Neuronal stem cell (in vitro differentiated cells): ENCODE results near the gene SOX5.

ENCODE experiments used
- DNase-seq: peaks from one replicate; pipeline ENCODE4 v3.0.0-alpha.2; 2013; ENCODE audit warnings: low spot score
- H2AFZ ChIP-seq: one replicate; pipeline ENCODE4 v1.6.1; 2013; ENCODE audit warnings: mild to moderate bottlenecking, low read length, inconsistent platforms
- H2AK5ac ChIP-seq: 2 replicates; pipeline ENCODE4 v1.6.1; 2013; ENCODE audit warnings: low read depth, mild to moderate bottlenecking, inconsistent platforms, low read length, moderate library complexity, mixed read lengths
- H2BK120ac ChIP-seq: 2 replicates; pipeline ENCODE4 v1.6.1; 2013; ENCODE audit warnings: low read depth, mild to moderate bottlenecking, inconsistent platforms, low read length, moderate library complexity, mixed read lengths
- H2BK12ac ChIP-seq: one replicate; pipeline ENCODE4 v1.6.1; 2013; ENCODE audit warnings: low read length, inconsistent platforms
- H2BK15ac ChIP-seq: 2 replicates; pipeline ENCODE4 v1.6.1; 2013; ENCODE audit warnings: mild to moderate bottlenecking, low read length, inconsistent platforms, mixed read lengths
- H2BK5ac ChIP-seq: one replicate; pipeline ENCODE4 v1.6.1; 2013; ENCODE audit warnings: inconsistent platforms, mild to moderate bottlenecking, low read length, moderate library complexity
- H3K14ac ChIP-seq: one replicate; pipeline ENCODE4 v1.6.1; 2013; ENCODE audit warnings: low read length, inconsistent platforms
- H3K18ac ChIP-seq: 2 replicates; pipeline ENCODE4 v1.6.1; 2013; ENCODE audit warnings: low read length, inconsistent platforms
- H3K23ac ChIP-seq: 2 replicates; pipeline ENCODE4 v1.6.1; 2013; ENCODE audit warnings: low read depth, mild to moderate bottlenecking, mixed read lengths, low read length, inconsistent platforms; ENCODE audit not compliant: poor library complexity
- H3K27ac ChIP-seq: replicated peaks from 3 replicates; pipeline ENCODE4 v1.5.1; 2013; ENCODE audit warnings: low read length, inconsistent platforms
- H3K27me3 ChIP-seq, 3 experiments: 2 replicates each; pipeline ENCODE4 v1.6.1; 2013; ENCODE audit warnings: low read length in 3 of 3, mild to moderate bottlenecking in 2 of 3, inconsistent platforms in 1 of 3, low read depth in 1 of 3, mixed read lengths in 1 of 3, moderate library complexity in 1 of 3; ENCODE audit not compliant: control insufficient read depth in 3 of 3, insufficient read depth in 3 of 3
- H3K36me3 ChIP-seq, 2 donors: replicated peaks in 1 of 2; 2 replicates each; pipeline ENCODE4 v1.6.1; 2013; ENCODE audit warnings: low read length in 2 of 2; ENCODE audit not compliant: control insufficient read depth in 2 of 2, insufficient read depth in 2 of 2
- H3K4ac ChIP-seq: 2 replicates; pipeline ENCODE4 v1.6.1; 2013; ENCODE audit warnings: inconsistent platforms, mild to moderate bottlenecking, low read length, moderate library complexity
- H3K4me1 ChIP-seq, 2 donors: 1 replicate in 1 of 2; 2 replicates in 1 of 2; pipeline ENCODE4 v1.6.1; 2013; ENCODE audit warnings: low read length in 2 of 2, low read depth in 1 of 2; ENCODE audit not compliant: control insufficient read depth in 2 of 2, insufficient read depth in 1 of 2
- H3K4me2 ChIP-seq: one replicate; pipeline ENCODE4 v1.6.1; 2013; ENCODE audit warnings: mild to moderate bottlenecking, low read length, inconsistent platforms; ENCODE audit not compliant: insufficient read depth, poor library complexity, severe bottlenecking
- H3K4me3 ChIP-seq, 2 donors: 2 replicates each; pipeline ENCODE4 v1.5.1; 2013; ENCODE audit warnings: low read length in 2 of 2, mild to moderate bottlenecking in 2 of 2, inconsistent platforms in 1 of 2, moderate library complexity in 1 of 2
- H3K79me1 ChIP-seq: one replicate; pipeline ENCODE4 v1.6.1; 2013; ENCODE audit warnings: low read depth, mild to moderate bottlenecking, inconsistent platforms, low read length, moderate library complexity
- H3K9ac ChIP-seq: one replicate; pipeline ENCODE4 v1.6.1; 2013; ENCODE audit warnings: mild to moderate bottlenecking, low read depth, low read length, inconsistent platforms; ENCODE audit not compliant: poor library complexity
- H3K9me3 ChIP-seq, 2 donors: replicated peaks in 1 of 2; 2 replicates each; pipeline versions ENCODE3 to v1.6.1; 2013; ENCODE audit warnings: low read length in 2 of 2, mild to moderate bottlenecking in 2 of 2, inconsistent platforms in 1 of 2, low read depth in 1 of 2, mixed read lengths in 1 of 2, moderate library complexity in 1 of 2; ENCODE audit not compliant: control insufficient read depth in 2 of 2, insufficient read depth in 1 of 2
- H4K8ac ChIP-seq: one replicate; pipeline ENCODE4 v1.6.1; 2013; ENCODE audit warnings: low read depth, mild to moderate bottlenecking, inconsistent platforms, low read length, moderate library complexity
- H4K91ac ChIP-seq: one replicate; pipeline ENCODE4 v1.6.1; 2013; ENCODE audit warnings: low read length, low read depth, mild to moderate bottlenecking, inconsistent platforms; ENCODE audit not compliant: poor library complexity
- WGBS, 2 donors: extraction: QIAGEN DNeasy Blood & Tissue Kit; methylation state at CpG; one replicate each; pipeline ENCODE4 v1.1.7; 2013; ENCODE audit warnings: missing lambda C conversion rate in 2 of 2, mixed read lengths in 1 of 2; ENCODE audit not compliant: insufficient read length in 2 of 2, insufficient replicate concordance in 1 of 2; ENCODE audit errors: extremely low coverage in 2 of 2; 5-methylcytosine and 5-hydroxymethylcytosine counted together

Gene SOX5

DNA sequence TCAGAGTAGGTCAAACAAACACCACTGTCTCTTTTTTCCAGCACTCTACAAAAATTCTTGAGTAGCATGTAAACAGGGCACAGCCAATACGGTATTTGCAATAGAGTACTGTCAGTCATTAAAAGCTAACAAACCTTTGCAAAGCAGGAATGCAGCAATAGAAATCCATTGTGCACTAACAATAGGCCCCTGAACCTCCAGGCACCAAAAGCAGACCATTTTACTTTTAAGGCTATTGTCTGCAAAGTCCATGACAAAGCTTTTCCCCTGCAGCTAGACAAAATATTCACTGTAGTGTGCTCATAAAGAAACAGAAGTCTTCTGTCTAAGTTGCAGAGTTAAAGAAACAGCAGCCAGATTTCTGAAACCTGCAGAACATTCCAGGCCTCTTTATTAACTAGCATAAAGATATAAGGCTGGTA is 191.9 kb downstream of the SOX5 start:
- H2AK5ac ChIP-seq: no peak overlapping the region
- H3K27ac ChIP-seq: peak overlapping the region; percentile 76
- H3K9me3 ChIP-seq: no peaks in the 10 kb centered on the region
- no peak overlapping the region for H3K14ac ChIP-seq
- no peak overlapping the region for H2BK120ac ChIP-seq
- peak; percentile 78 for DNase-seq
- H2AFZ ChIP-seq: no peak overlapping the region
- no peak overlapping the region for H4K8ac ChIP-seq
- no peak overlapping the region for H3K9ac ChIP-seq
- no peak overlapping the region for H3K23ac ChIP-seq
- H3K18ac ChIP-seq: no peak overlapping the region
- no peak overlapping the region for H2BK5ac ChIP-seq
- H2BK15ac ChIP-seq: no peak overlapping the region
- WGBS, 2 donors: no CpG with 5 or more reads among the region's 1 CpG
- no peaks in the 10 kb centered on the region for H3K27me3 ChIP-seq
- no peak overlapping the region for H4K91ac ChIP-seq
- no peak overlapping the region for H3K4me3 ChIP-seq
- H3K4me1 ChIP-seq: peaks cover 10 to 44% of the 10 kb centered on the region in 2 donors
- no peaks in the 10 kb centered on the region for H3K79me1 ChIP-seq
- H3K4ac ChIP-seq: no peak overlapping the region
- no peak overlapping the region for H3K4me2 ChIP-seq
- H3K36me3 ChIP-seq: peaks cover 0 to 3% of the 10 kb centered on the region in 2 donors
- no peak overlapping the region for H2BK12ac ChIP-seq

GRCh38 chr12:23756416-23756815 is 193.1 kb downstream of the SOX5 start:
- Histone ChIP-seq H3K9ac (no peak overlapping the region), H2BK5ac (no peak overlapping the region), H3K23ac (no peak overlapping the region), H3K14ac (no peak overlapping the region), H2BK15ac (no peak overlapping the region), H3K4ac (no peak overlapping the region), H3K27me3 (no peaks in the 10 kb centered on the region), H4K8ac (no peak overlapping the region), H3K4me1 (peaks cover 11 to 44% of the 10 kb centered on the region in 2 donors), H2AFZ (no peak overlapping the region), H3K36me3 (peaks cover 0 to 3% of the 10 kb centered on the region in 2 donors), H2BK120ac (no peak overlapping the region), H2AK5ac (no peak overlapping the region), H3K18ac (no peak overlapping the region), H3K9me3 (no peaks in the 10 kb centered on the region), H2BK12ac (peak overlapping the region; percentile 68), H3K27ac (peak overlapping the region; percentile 84), H3K4me3 (no peak overlapping the region), H3K4me2 (no peak overlapping the region), H4K91ac (no peak overlapping the region), H3K79me1 (no peaks in the 10 kb centered on the region)
- DNase-seq: no peak
- WGBS, 2 donors: no CpG with 5 or more reads among the region's 2 CpGs

DNA sequence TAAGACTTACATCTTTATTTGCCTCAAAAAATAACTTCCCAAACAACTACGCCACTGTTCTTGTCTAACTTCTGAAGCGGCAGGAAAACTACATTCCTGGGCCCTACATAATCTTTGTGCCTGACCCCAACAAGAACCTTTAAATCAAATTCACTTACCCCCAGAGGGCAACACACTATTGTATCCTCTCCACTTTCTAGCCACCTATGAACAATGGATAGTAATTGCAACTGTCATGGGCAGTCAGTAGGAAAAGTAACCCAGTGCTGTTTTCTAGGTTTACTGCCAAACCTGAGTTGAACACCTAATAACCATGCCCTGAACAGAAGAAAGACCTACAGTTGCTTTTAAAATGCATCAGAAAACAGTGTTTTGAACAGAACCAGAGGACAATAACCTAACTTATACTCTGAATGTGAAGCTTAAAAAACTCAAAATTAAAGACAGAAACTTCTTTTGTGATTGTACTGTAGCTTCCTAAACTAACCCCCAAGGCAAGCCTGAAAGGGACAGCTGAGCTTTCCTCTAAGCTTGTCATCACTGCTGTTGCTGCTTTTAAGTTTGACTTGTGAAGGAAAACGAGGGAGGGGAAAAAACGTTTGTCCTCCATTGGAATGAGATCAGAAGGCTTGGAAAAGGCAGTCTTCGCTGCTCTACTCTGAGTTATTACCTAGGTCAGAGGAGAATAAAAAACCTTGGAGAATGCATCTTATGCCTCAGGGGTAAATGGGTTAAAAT is 195.7 kb downstream of the SOX5 start:
- H4K8ac ChIP-seq: no peak overlapping the region
- H3K79me1 ChIP-seq: no peaks in the 10 kb centered on the region
- no peak overlapping the region for H3K9ac ChIP-seq
- no peak overlapping the region for H2AK5ac ChIP-seq
- H3K23ac ChIP-seq: no peak overlapping the region
- no peak overlapping the region for H3K4ac ChIP-seq
- no peaks in the 10 kb centered on the region for H3K27me3 ChIP-seq
- no peak overlapping the region for H3K18ac ChIP-seq
- no peak overlapping the region for H2BK120ac ChIP-seq
- peaks cover 0 to 5% of the 10 kb centered on the region in 2 donors for H3K36me3 ChIP-seq
- peaks cover 8 to 44% of the 10 kb centered on the region in 2 donors for H3K4me1 ChIP-seq
- no peak overlapping the region for H2BK15ac ChIP-seq
- H4K91ac ChIP-seq: no peak overlapping the region
- no peak overlapping the region for H2AFZ ChIP-seq
- H2BK5ac ChIP-seq: no peak overlapping the region
- H3K4me2 ChIP-seq: peak overlapping the region; percentile 19
- DNase-seq: peak; percentile 43
- no peak overlapping the region for H2BK12ac ChIP-seq
- no peak overlapping the region for H3K4me3 ChIP-seq
- no peak overlapping the region for H3K14ac ChIP-seq
- H3K9me3 ChIP-seq: no peaks in the 10 kb centered on the region
- WGBS, 2 donors: no CpG with 5 or more reads among the region's 5 CpGs
- peak overlapping the region; percentile 85 for H3K27ac ChIP-seq

- Histone ChIP-seq H2AFZ (no peak overlapping the region), H4K8ac (no peak overlapping the region), H3K4me1 (peaks cover 3 to 35% of the 10 kb centered on the region in 2 donors), H3K36me3 (peaks cover 3 to 10% of the 10 kb centered on the region in 2 donors), H3K27ac (no peak overlapping the region), H2BK120ac (no peak overlapping the region), H3K4me3 (no peak overlapping the region), H2BK15ac (no peak overlapping the region), H3K9me3 (no peaks in the 10 kb centered on the region), H3K9ac (no peak overlapping the region), H2BK5ac (no peak overlapping the region), H3K23ac (no peak overlapping the region), H2AK5ac (no peak overlapping the region), H3K18ac (no peak overlapping the region), H2BK12ac (no peak overlapping the region), H3K4ac (no peak overlapping the region), H3K27me3 (no peaks in the 10 kb centered on the region), H3K79me1 (no peaks in the 10 kb centered on the region), H3K4me2 (no peak overlapping the region), H3K14ac (no peak overlapping the region), H4K91ac (no peak overlapping the region)
- WGBS, 2 donors: no CpG with 5 or more reads among the region's 5 CpGs
- DNase-seq: no peak
These were observed 197.2 kb downstream of the SOX5 start for GRCh38 chr12:23752245-23752644.
